Osteocyte (in vitro differentiated cells): ENCODE data around the gene SMAD9. TPM values are rescaled to one million over a fixed set of nuclear protein-coding genes. Genes with fewer than 3 reads are reported as not detected.

Experiments used
- DNase-seq: peaks from one replicate; pipeline ENCODE4 v3.0.0; 2021; ENCODE audit warnings: mixed read lengths; ENCODE audit not compliant: unreplicated experiment; ENCODE audit errors: extremely low spot score
- H3K27ac Mint-ChIP-seq: one replicate; pipeline ENCODE4 v1.8.0; 2021; ENCODE audit warnings: mild to moderate bottlenecking, mixed read lengths; ENCODE audit not compliant: unreplicated experiment
- H3K27me3 Mint-ChIP-seq: one replicate; pipeline ENCODE4 v1.8.0; 2021; ENCODE audit warnings: mixed read lengths; ENCODE audit not compliant: unreplicated experiment
- H3K36me3 Mint-ChIP-seq: one replicate; pipeline ENCODE4 v1.8.0; 2021; ENCODE audit warnings: mixed read lengths; ENCODE audit not compliant: unreplicated experiment
- H3K4me1 Mint-ChIP-seq: one replicate; pipeline ENCODE4 v1.8.0; 2021; ENCODE audit warnings: mixed read lengths; ENCODE audit not compliant: unreplicated experiment
- H3K4me3 Mint-ChIP-seq: one replicate; pipeline ENCODE4 v1.8.0; 2021; ENCODE audit warnings: mild to moderate bottlenecking, moderate library complexity, mixed read lengths; ENCODE audit not compliant: unreplicated experiment
- H3K9me3 Mint-ChIP-seq: one replicate; pipeline ENCODE4 v1.8.0; 2021; ENCODE audit warnings: mixed read lengths; ENCODE audit not compliant: unreplicated experiment
- long read RNA-seq: library from polyadenylated mRNA; unstranded; transcript quantifications from one replicate; pipeline ENCODE4 v2.0.0, GENCODE V29; 2021
- total RNA-seq: library from RNA; stranded (reverse); gene quantifications from 2 replicates; pipeline ENCODE4 v1.2.1, GENCODE V29; 2021
- TF ChIP-seq, protein P1 (sequence below): fragments of 200-600 bp; sonication (generic); IDR thresholded peaks from 2 replicates; pipeline ENCODE4 v1.5.0; 2021; ENCODE audit warnings: antibody characterized with exemption, mild to moderate bottlenecking, moderate library complexity

The SMAD9 gene
- total RNA-seq: 3.6 and 4.6 TPM in 2 replicates
- long read RNA-seq, full-length matches to known transcripts: 1 of 5 reads
- long read RNA-seq, partial matches to known transcripts: 3 of 5 reads
- long read RNA-seq, other reads (novel, unspliced or antisense): 1 of 5 reads

DNA sequence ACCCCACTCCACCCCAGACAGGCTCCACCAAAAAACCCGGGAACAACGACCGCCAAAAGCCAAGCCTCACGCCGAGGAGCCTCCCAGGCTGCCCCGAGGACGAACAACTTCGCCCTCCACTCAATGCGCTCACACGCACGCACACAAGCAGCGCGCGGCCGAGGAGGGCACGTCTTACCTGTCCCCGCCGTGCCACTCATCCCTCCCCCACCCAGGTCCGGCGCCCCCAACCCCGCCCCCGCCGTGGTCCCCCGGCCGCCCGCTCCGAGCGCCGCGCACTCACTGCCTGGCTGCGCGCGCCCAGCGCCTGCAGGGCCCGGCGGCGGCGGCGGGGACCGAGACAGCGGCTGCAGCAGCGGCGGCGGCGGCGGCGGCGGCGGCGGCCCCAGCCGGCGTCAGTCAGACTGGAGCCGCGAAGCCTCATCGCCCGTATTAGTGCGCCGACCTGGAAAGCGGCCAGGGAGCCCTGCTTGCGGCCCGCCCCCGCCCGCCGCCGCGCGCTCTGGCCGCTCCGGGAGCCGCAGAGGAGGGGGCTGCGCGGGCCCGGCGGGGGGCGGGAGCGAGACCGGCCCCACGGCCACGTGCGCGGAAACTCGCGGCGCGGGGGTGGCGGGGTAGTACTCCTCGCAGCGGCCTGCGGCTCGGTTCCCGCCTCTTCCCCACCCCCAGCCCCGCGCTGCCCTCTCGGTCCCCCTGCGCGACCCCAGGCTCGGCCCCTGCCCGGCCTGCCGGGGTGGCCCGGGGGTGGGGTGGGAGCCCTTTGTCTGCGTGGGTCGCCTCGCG lies at the start of gene SMAD9:
Gene SMAD9, minus strand, starts transcription at position 406 of the 783 bp plus-strand sequence. CDS start 40,549 bp downstream, outside the sequence.
- TF ChIP-seq, protein P1, sequence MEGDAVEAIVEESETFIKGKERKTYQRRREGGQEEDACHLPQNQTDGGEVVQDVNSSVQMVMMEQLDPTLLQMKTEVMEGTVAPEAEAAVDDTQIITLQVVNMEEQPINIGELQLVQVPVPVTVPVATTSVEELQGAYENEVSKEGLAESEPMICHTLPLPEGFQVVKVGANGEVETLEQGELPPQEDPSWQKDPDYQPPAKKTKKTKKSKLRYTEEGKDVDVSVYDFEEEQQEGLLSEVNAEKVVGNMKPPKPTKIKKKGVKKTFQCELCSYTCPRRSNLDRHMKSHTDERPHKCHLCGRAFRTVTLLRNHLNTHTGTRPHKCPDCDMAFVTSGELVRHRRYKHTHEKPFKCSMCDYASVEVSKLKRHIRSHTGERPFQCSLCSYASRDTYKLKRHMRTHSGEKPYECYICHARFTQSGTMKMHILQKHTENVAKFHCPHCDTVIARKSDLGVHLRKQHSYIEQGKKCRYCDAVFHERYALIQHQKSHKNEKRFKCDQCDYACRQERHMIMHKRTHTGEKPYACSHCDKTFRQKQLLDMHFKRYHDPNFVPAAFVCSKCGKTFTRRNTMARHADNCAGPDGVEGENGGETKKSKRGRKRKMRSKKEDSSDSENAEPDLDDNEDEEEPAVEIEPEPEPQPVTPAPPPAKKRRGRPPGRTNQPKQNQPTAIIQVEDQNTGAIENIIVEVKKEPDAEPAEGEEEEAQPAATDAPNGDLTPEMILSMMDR: no peak
- H3K4me3 Mint-ChIP-seq: peak within 1 kb of the TSS; percentile 87
- peaks cover 2% of the 10 kb centered on the region for H3K27me3 Mint-ChIP-seq
- H3K9me3 Mint-ChIP-seq: no peaks in the 10 kb centered on the region
- no peaks in the 10 kb centered on the region for H3K36me3 Mint-ChIP-seq
- peak; percentile 88 for DNase-seq
- H3K27ac Mint-ChIP-seq: peak within 1 kb of the TSS; percentile 70
- H3K4me1 Mint-ChIP-seq: peaks cover 16% of the 10 kb centered on the region

DNA sequence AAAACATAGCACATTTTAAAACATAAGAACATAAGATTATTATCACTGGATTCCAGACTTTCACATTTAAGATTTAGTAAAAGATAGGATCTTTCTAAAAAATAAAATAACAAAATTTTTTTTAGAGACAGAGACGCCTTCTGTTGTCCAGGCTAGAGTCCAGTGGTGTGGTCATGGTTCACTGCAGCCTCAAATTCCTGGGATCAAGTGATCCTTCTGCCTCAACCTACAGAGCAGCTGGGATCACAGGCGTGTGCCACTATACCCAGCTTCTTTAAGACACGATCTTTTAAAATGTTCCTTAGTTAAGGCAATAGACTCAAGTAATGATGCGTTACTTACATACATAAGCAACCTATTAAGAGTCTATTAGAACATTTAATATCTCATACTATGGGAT lies 46.4 kb upstream of the SMAD9 start:
- Mint-ChIP-seq H3K4me1 (no peaks in the 10 kb centered on the region), H3K9me3 (no peaks in the 10 kb centered on the region), H3K36me3 (peaks cover 35% of the 10 kb centered on the region), H3K27ac (no peak overlapping the region), H3K4me3 (no peak overlapping the region), H3K27me3 (no peaks in the 10 kb centered on the region)
- DNase-seq: no peak
- TF ChIP-seq, protein P1: no peak

- Mint-ChIP-seq H3K36me3 (peaks cover 33% of the 10 kb centered on the region), H3K27me3 (no peaks in the 10 kb centered on the region), H3K4me1 (no peaks in the 10 kb centered on the region), H3K27ac (peak overlapping the region; percentile 6), H3K4me3 (no peak overlapping the region), H3K9me3 (no peaks in the 10 kb centered on the region)
- no peak for DNase-seq
- TF ChIP-seq, protein P1: no peak
Measured at GRCh38 chr13:36965767-36966166, 45.7 kb upstream of the SMAD9 start.

- H3K27me3 Mint-ChIP-seq: no peaks in the 10 kb centered on the region
- H3K36me3 Mint-ChIP-seq: peaks cover 35% of the 10 kb centered on the region
- peaks cover 1% of the 10 kb centered on the region for H3K4me1 Mint-ChIP-seq
- H3K9me3 Mint-ChIP-seq: no peaks in the 10 kb centered on the region
- no peak overlapping the region for H3K27ac Mint-ChIP-seq
- DNase-seq: no peak
- TF ChIP-seq, protein P1: no peak
- H3K4me3 Mint-ChIP-seq: no peak overlapping the region
Measured at GRCh38 chr13:36959456-36960116, 39.5 kb upstream of the SMAD9 start.

GRCh38 chr13:36954542-36954941 lies 34.5 kb upstream of the SMAD9 start:
- TF ChIP-seq, protein P1: no peak
- Mint-ChIP-seq H3K27me3 (no peaks in the 10 kb centered on the region), H3K36me3 (peaks cover 43% of the 10 kb centered on the region), H3K4me1 (peaks cover 1% of the 10 kb centered on the region), H3K4me3 (no peak overlapping the region), H3K9me3 (no peaks in the 10 kb centered on the region), H3K27ac (no peak overlapping the region)
- no peak for DNase-seq
